Measurements from ENCODE around the gene COPZ2. TPM values are rescaled to one million over a fixed set of nuclear protein-coding genes. Genes with fewer than 3 reads are reported as not detected.

Gene COPZ2
- total RNA-seq, 2 donors from 2014 or later: not detected

DNA sequence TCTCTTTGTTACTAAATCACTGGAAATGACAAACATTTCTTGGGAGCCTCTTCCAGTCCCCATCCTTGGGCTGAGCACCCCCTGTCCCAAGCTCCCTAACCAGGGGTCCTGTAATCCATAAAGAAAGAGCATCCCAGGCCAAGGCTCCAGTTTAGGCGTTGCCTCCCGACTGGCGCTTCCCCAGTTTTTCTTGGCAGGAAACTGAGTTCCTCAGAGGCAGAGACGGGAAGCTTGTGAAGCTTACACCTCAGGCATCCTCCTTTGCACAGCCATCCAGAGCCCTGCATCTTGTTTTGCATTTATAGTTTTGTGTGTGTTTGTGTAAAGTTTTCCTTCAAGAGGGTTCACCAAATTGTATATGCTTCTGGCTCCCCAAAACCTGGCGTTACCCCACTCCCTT is 7.1 kb downstream of the COPZ2 start:
- no peaks in the 10 kb centered on the region for H3K4me1 ChIP-seq (ENCODE audit: control insufficient read depth, insufficient read depth, low read length)
- no peak overlapping the region for H3K9ac ChIP-seq (ENCODE audit: extremely low read depth, low read length, poor library complexity, severe bottlenecking)
- no peak overlapping the region for H3K27ac Mint-ChIP-seq
- H3K27ac ChIP-seq (ENCODE audit: low read depth, low read length): no peak overlapping the region
- DNase-seq: no peak
- peaks cover 14% of the 10 kb centered on the region for H3K27me3 ChIP-seq (ENCODE audit: control insufficient read depth, insufficient read depth, low read length, poor library complexity, severe bottlenecking)
- no peaks in the 10 kb centered on the region for H3K9me3 Mint-ChIP-seq
- no peak overlapping the region for H3K4me3 ChIP-seq (ENCODE audit: low read length)
- peaks cover 46% of the 10 kb centered on the region for H3K27me3 Mint-ChIP-seq (ENCODE audit: insufficient read depth)
- TF ChIP-seq, protein P1, sequence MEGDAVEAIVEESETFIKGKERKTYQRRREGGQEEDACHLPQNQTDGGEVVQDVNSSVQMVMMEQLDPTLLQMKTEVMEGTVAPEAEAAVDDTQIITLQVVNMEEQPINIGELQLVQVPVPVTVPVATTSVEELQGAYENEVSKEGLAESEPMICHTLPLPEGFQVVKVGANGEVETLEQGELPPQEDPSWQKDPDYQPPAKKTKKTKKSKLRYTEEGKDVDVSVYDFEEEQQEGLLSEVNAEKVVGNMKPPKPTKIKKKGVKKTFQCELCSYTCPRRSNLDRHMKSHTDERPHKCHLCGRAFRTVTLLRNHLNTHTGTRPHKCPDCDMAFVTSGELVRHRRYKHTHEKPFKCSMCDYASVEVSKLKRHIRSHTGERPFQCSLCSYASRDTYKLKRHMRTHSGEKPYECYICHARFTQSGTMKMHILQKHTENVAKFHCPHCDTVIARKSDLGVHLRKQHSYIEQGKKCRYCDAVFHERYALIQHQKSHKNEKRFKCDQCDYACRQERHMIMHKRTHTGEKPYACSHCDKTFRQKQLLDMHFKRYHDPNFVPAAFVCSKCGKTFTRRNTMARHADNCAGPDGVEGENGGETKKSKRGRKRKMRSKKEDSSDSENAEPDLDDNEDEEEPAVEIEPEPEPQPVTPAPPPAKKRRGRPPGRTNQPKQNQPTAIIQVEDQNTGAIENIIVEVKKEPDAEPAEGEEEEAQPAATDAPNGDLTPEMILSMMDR (conservative IDR thresholded peaks at IDR 0.05): no peak
- no peaks in the 10 kb centered on the region for H3K36me3 ChIP-seq (ENCODE audit: control insufficient read depth, insufficient read depth, low read length)
- H3K4me3 Mint-ChIP-seq: no peak overlapping the region
- WGBS, 2 experiments (ENCODE audit: insufficient coverage in 1 of 2, insufficient read length in 1 of 2): 83 to 85% methylated on average over 5 of the region's 5 CpGs
- no peaks in the 10 kb centered on the region for H3K9me3 ChIP-seq (ENCODE audit: control insufficient read depth, low read length)
- peaks cover 5% of the 10 kb centered on the region for H3K4me1 Mint-ChIP-seq
- H3K36me3 Mint-ChIP-seq (ENCODE audit: low read depth): no peaks in the 10 kb centered on the region

DNA sequence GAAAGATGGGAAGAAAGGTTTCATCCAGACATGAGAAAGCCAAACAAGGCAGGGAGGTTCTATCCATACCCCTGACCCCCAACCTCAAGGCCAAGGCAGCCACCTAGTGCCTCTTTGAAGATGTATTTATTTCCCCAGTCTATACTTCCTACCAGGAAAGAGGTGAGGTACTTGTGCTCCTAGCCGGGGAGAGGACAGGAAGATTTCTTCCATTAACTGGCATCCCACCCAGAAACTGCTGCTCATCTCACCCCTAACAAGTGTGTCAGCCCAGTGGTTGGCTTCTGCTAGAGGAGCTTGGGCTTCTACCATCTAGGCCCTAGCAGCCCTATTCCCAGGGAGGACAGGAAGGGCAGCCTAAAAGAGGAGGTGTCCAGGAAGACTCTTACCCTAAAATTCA is 8.9 kb downstream of the COPZ2 start:
- no peaks in the 10 kb centered on the region for H3K4me1 ChIP-seq (ENCODE audit: control insufficient read depth, insufficient read depth, low read length)
- H3K4me3 ChIP-seq (ENCODE audit: low read length): no peak overlapping the region
- 87% methylated on average over 1 of the region's 1 CpG; no CpG with 5 or more reads in 1 of the 2 experiments for WGBS, 2 experiments (ENCODE audit: insufficient coverage in 1 of 2, insufficient read length in 1 of 2)
- Mint-ChIP-seq H3K4me3 (no peak overlapping the region), H3K9me3 (no peaks in the 10 kb centered on the region), H3K27ac (no peak overlapping the region), H3K36me3 (ENCODE audit: low read depth) (no peaks in the 10 kb centered on the region), H3K4me1 (peaks cover 10% of the 10 kb centered on the region), H3K27me3 (ENCODE audit: insufficient read depth) (peaks cover 55% of the 10 kb centered on the region)
- no peak overlapping the region for H3K9ac ChIP-seq (ENCODE audit: extremely low read depth, low read length, poor library complexity, severe bottlenecking)
- no peaks in the 10 kb centered on the region for H3K9me3 ChIP-seq (ENCODE audit: control insufficient read depth, low read length)
- no peak for DNase-seq
- TF ChIP-seq, protein P1 (conservative IDR thresholded peaks at IDR 0.05): no peak
- H3K27me3 ChIP-seq (ENCODE audit: control insufficient read depth, insufficient read depth, low read length, poor library complexity, severe bottlenecking): peaks cover 26% of the 10 kb centered on the region
- H3K36me3 ChIP-seq (ENCODE audit: control insufficient read depth, insufficient read depth, low read length): no peaks in the 10 kb centered on the region
- H3K27ac ChIP-seq (ENCODE audit: low read depth, low read length): no peak overlapping the region

DNA sequence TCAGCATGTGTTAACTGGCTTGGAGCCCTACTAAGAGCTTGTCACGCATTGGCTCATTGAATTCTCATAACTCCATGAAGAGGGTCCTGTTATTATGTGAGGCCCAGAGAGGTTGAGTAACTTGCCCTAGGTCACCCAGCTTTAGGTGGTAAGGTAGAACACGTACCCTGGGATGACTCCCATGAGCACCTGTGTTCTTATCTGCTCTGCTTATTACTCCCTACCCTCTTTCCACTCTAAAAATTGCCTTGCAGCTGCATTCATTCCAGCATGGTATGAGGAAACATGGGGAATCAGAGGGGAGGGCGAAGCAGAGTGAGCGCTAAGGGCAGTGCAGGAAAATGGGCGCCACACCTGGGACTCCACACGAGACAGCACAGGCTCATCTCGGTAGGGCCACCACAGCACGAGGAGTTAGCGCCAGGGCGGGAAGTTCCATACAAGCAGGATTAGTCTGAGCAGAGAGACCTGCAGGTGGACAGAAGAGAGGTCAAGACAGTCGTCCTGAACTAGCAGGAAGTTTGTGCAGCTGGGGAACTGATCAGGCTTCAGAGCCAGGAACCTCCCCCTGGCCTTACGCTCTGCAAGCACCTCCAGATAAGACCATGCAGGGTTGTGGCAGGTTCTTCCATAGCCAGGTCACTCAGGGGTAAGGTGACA is 10.1 kb downstream of the COPZ2 start:
- no peaks in the 10 kb centered on the region for H3K9me3 ChIP-seq (ENCODE audit: control insufficient read depth, low read length)
- no peaks in the 10 kb centered on the region for H3K4me1 ChIP-seq (ENCODE audit: control insufficient read depth, insufficient read depth, low read length)
- H3K27me3 ChIP-seq (ENCODE audit: control insufficient read depth, insufficient read depth, low read length, poor library complexity, severe bottlenecking): peaks cover 30% of the 10 kb centered on the region
- Mint-ChIP-seq H3K36me3 (ENCODE audit: low read depth) (no peaks in the 10 kb centered on the region), H3K4me1 (peaks cover 10% of the 10 kb centered on the region), H3K9me3 (no peaks in the 10 kb centered on the region), H3K27me3 (ENCODE audit: insufficient read depth) (peaks cover 48% of the 10 kb centered on the region), H3K4me3 (no peak overlapping the region), H3K27ac (no peak overlapping the region)
- no peaks in the 10 kb centered on the region for H3K36me3 ChIP-seq (ENCODE audit: control insufficient read depth, insufficient read depth, low read length)
- peak; percentile 54 for DNase-seq
- H3K9ac ChIP-seq (ENCODE audit: extremely low read depth, low read length, poor library complexity, severe bottlenecking): no peak overlapping the region
- H3K4me3 ChIP-seq (ENCODE audit: low read length): no peak overlapping the region
- TF ChIP-seq, protein P1 (conservative IDR thresholded peaks at IDR 0.05): no peak
- no peak overlapping the region for H3K27ac ChIP-seq (ENCODE audit: low read depth, low read length)
- WGBS, 2 experiments (ENCODE audit: insufficient coverage in 1 of 2, insufficient read length in 1 of 2): 83 to 91% methylated on average over 10 to 12 of the region's 12 CpGs

Measured in endodermal cell (in vitro differentiated cells).